Gastrocnemius medialis (tissue), 4 donors: Measurements from ENCODE around the gene CSPG4.
"Not testable (repeated sequence)": the region's sequence is repeated elsewhere in the genome, so short reads cannot be mapped to it uniquely, and the experiment has no call there.

ENCODE experiments used
- CTCF ChIP-seq, 5 experiments: fragments of 450-650 bp in 3 of 5; fragments of 200-600 bp in 2 of 5; sonication (generic) in 2 of 5; IDR thresholded peaks in 4 of 5; conservative IDR thresholded peaks in 1 of 5; 1 replicate in 4 of 5; 2 replicates in 1 of 5; pipeline ENCODE4 v1.5.1; 2016 to 2019; ENCODE audit warnings: antibody characterized with exemption in 5 of 5, mild to moderate bottlenecking in 3 of 5, moderate library complexity in 3 of 5
- POLR2A ChIP-seq, 2 donors: fragments of 450-650 bp; IDR thresholded peaks; one replicate each; pipeline ENCODE4 v1.6.1; 2017; ENCODE audit warnings: antibody characterized with exemption in 2 of 2, mild to moderate bottlenecking in 2 of 2, moderate library complexity in 2 of 2

GRCh38 chr15:75686212-75686642 is 26.4 kb downstream of the CSPG4 start:
- TF ChIP-seq CTCF (IDR thresholded peaks at IDR 0.05 in 4 of 5, conservative IDR thresholded peaks at IDR 0.05 in 1 of 5) = peak; percentile 49 to 88 (median 82)
- TF ChIP-seq POLR2A (IDR thresholded peaks at IDR 0.05) = not testable (repeated sequence)
